Stimulated activated CD4-positive, alpha-beta T cell treated with anti-CD3 and anti-CD28 coated beads, TNF-alpha, amount 100 ng/mL, for 4 hours (primary cell): ENCODE measurements around the gene MFN2.

Experiments used
- DNase-seq, 3 experiments: peaks; one replicate each; pipeline ENCODE4 v3.0.0-alpha.2; 2020; ENCODE audit warnings: low read depth in 3 of 3

The MFN2 gene

GRCh38 chr1:11960276-11960675, 20.0 kb upstream of the MFN2 start:
- DNase-seq: no peak

GRCh38 chr1:11960715-11961114, 19.5 kb upstream of the MFN2 start:
- DNase-seq: no peak

GRCh38 chr1:11961230-11961629, 19.0 kb upstream of the MFN2 start:
- DNase-seq: no peak

GRCh38 chr1:11963622-11964021, 16.6 kb upstream of the MFN2 start:
- no peak for DNase-seq

DNA sequence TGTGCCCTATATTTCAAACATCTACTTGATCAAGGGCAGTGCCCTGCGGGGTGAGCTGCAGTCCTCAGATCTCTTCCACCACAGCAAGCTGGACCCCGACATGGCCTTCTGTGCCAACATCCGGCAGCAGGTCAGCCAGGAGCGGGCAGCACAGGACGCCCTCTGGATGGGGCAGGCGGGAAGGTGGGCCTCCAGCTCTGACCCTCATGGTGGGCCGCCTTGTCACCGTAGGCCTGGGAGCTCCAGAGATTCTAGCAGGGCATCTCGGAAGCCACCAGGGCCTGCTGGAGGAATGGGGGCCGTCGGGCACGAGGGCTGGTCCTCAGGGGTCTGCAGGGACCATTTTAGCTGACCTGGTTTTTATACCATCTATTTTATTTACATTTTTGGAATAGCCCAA, 15.6 kb upstream of the MFN2 start:
- no peak for DNase-seq

DNA sequence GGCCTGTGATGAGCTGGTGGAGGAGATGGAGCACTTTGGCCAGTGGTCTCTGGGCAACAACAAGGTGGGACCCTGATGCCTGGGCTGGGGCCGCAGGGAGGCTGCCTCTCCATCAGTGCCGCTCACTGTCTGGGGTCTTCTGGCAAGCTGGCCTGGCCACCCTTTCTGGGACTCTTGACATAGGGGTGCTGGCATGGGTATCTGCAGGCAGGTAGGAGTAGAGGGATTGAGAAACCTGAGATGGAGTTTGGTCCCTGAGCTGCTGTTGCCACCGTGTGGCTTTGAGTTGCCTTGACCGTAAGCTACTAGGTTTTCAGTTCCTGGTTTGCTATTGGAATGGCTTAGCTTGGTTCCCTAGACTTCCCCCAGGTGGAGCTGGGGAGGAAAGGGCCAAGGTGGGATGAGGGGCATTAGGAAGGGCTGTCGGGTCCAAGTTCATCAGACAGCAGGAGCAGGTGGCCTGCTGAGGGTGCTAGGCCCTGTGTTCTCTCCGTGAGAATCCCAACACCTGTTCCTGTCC, 13.2 kb upstream of the MFN2 start:
- DNase-seq: no peak

GRCh38 chr1:11970441-11971185, 9.6 kb upstream of the MFN2 start:
- DNase-seq: no peak

DNA sequence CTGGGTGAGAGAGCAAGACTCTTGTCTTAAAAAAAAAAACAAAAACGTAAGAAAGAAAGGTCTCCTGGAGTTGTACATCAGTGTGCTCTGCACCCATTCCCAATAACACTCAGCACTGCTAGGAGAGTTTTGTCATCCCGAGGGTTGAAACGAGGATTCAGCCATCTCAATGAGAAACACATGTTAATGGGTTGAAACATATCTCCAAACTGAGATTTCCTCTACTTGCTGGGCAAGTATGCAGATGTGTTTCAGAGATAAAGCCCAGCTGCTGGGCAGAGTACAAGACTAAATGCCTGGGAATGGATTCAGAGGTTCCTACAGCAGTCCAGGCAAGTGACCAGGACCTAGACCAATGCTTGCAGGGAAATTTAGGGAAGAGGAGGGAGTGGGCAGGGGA, 2.6 kb upstream of the MFN2 start:
- DNase-seq: no peak

DNA sequence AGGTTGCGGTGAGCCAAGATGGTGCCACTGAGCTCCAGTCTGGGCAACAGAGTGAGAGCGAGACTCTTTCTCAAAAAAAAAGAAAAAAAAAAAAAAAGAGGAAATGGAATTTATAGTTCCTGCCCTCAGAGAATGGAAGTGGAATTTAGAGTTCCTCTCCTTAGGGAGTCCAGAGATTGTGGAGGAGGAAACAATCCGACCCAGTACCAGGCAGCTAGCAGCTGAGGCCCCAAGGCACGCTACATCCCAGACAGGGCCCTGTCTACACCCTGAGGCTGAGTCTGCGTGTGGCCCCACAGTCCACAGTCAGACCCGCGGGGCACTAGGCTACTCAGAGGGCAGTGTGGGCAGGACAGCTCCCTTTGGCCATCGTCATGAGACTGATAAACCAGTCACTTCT, 1.9 kb upstream of the MFN2 start:
- no peak for DNase-seq

- DNase-seq: no peak
Measured at GRCh38 chr1:11979028-11979850, 1.0 kb upstream of the MFN2 start.

- no peak for DNase-seq
Measured at GRCh38 chr1:11980676-11980972, 380 bp downstream of the MFN2 start.

DNA sequence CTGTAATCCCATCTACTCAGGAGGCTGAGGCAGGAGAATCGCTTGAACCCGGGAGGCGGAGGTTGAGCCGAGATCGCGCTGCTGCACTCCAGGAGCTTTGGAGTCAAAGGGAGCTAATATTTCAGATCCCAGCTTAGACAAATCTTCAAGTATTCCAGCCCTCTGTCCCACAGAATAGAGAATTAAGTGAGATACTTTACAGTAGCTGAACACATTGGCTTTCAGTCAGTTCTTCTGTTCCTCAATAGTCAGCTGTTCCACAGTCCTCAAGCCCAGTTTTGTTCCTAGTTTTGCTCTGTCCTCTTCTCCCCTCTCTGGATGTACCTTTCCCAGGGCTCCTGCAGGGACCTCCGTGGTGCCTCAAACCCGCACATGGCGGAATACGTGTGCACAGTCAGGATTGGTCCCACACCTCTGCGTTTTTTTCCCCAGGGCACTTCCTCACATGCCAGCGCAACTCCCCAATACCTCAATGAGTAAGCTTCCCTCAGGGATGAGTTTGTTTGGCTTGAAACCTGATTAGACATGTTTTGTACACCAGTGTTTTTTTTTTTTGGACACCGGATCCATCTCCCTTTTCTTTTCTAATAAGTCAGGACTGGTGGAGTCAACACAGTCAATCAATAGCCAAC, 1.2 kb downstream of the MFN2 start:
- DNase-seq: no peak

DNA sequence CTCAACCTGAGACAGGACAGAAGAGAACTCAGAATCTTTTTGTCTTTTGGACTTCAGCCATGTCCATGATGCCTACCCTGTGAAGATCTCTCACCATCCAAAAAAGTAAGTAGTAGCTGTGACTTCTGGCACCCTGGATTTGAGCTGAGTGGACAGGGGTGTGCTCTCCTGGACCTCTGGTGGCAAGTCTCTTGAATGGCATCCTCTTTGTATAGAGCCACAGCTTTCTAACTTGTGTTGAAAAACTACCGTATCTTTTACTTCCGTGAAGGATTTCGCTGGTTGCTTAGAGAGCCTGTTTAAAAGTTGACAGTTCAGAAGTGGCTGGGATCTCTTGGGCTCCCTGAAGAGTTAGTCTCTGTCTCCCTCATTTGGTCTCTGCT, 1.8 kb downstream of the MFN2 start:
- no peak for DNase-seq

GRCh38 chr1:11984121-11984520, 3.9 kb downstream of the MFN2 start:
- no peak for DNase-seq

- no peak for DNase-seq
Measured at GRCh38 chr1:11984576-11984975, 4.3 kb downstream of the MFN2 start.

GRCh38 chr1:11985171-11985570, 4.9 kb downstream of the MFN2 start:
- no peak for DNase-seq

DNA sequence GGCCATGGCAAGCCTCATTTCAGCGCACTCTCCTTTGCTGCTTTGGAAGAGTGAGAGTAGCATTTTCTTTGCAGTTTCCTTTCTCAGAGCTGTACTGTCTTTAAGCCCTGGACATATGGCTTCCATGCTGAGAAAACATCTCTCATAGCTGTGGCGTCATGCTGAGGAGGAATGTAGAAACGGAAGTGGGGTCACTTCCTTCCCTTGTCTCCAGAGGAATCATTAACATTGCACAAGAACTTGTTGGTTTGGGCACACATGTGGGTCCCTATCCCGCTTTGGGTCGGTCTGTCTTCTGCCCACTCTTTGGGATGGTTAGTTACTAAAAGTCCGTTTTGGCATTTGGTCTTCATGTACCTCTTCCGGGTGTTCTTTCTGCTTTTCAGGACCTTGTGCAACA, 5.6 kb downstream of the MFN2 start:
- DNase-seq: no peak

DNA sequence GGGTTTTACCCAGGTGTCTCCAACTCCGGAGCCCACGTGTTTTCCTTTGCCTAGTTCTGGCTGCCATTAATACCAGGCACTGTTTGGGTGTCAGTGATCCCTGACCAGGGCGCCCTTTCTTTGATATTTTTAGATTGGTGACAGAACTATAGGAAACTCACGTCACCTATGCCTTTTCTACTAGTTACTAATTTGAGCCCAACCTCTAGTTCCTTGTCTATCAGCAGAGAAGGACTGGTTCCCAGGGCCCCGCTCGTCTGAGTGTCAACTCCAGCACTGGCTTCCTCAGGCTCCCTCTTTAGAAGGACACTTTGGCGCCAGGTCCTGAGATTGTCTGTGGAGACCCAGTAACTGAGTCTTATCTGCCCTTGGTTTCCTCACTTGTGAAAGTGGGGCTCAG, 9.4 kb downstream of the MFN2 start:
- DNase-seq: no peak

DNA sequence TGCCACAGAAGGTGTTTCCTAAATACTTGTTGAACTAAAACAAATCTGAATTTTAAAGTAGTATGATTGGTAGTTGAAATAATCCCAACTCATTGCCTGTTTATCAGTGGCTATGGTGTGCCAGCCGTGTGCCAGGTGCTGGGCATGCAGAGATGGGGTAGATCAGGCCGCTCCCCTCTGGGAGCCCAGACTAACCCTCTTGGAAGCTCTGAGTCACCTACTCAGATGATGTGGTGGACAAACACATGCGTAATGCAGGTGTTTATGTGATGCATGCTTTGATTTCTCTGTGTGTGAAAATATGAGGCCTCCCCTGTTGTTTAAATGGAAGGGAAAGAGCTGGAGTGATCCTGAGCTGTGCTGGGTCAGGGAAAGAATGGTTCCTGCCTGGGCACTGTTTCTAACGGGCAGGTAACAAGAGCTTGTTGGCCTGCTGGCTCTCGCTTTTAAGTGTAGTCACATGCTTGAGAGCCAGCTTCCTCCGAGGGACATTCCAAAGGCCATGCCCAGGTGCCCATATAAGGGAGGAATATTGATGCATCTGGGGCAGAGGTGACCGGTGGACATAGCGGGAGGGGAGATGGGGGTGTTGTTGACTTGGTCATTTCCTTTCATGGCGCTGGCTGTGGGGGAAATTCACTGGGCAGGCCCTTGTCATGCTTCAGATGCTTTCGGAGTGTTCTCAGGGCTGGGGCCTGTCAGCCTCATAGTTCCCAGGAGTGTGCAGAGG, 10.2 kb downstream of the MFN2 start:
- DNase-seq: no peak

DNA sequence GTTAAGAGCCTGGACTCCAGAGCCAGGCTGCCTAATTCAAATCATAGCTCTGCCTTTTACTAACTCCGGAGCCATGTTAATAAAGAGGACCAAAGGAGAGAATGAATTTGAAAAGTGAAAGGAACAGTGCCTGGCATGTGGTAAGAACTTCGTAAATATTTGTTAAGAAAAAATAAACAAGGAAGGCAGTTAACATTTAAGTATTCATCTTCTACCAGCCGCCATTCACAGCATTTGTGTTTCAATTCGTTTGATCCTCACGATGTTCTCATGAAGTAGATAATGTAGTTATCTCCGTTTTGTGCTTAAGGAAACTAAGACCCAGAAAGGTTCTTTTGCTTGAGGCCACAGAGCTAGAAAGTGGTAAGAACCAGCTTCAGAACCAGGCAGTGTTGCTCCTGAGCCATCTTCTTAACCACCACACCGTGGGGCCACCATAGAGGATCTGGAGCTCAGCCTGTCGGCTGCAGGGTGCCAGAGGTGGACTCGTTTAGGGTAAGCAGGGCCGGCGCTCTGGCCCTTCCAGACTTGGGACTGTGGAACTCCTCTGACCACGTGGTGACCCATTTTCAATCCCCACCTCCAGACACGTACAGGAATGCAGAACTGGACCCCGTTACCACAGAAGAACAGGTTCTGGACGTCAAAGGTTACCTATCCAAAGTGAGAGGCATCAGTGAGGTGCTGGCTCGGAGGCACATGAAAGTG, 11.9 kb downstream of the MFN2 start:
- no peak for DNase-seq

DNA sequence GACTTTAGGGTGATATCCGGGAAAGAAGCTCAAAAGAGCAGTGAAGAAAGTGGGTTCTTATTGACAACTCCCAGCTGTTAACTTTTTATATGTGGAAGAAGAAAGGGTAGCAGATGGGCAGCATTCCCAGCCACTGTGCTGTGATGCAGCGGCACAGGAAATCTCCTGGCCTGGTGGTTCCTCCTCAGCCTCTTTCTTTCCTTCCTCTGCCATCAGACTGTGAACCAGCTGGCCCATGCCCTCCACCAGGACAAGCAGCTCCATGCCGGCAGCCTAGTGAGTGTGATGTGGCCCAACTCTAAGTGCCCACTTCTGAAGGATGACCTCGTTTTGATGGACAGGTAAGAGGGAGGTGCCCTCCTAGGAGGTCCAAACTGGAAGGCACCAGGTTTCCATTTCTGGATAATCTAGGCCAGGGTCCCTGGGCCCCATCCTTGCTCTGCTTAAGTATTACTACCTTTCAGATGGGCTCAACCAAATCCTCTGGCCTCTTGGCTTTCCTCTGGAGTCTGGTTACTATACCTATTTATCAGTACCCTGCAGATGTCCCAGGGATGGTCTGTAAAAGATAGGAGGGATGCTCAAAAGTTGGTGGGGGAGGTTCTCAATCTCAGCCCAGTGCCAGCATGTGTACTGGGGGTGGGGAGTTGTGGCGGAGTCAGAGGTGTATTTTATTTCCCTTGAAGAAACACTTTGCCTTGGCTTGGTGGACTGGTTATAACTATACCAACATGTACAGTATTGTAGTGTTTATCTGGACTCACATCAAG, 17.0 kb downstream of the MFN2 start:
- no peak for DNase-seq
